ENCODE data around the gene WDR41. TPM values are rescaled to one million over a fixed set of nuclear protein-coding genes. Genes with fewer than 3 reads are reported as not detected.

WDR41 gene
- total RNA-seq, 2 experiments from 2014 or later: 15.6 to 21.4 TPM

Other genes starting within 250 kb of the WDR41 start
- gene OTP, start 146.4 kb upstream of the WDR41 start, total RNA-seq: not detected